Muscle of leg (tissue), 11 donors: ENCODE data around the gene KRTAP2-1. TPM values are rescaled to one million over a fixed set of nuclear protein-coding genes. Genes with fewer than 3 reads are reported as not detected.
"Not testable (repeated sequence)": the region's sequence is repeated elsewhere in the genome, so short reads cannot be mapped to it uniquely, and the experiment has no call there.

Experiments
- DNase-seq: peaks from one replicate; pipeline ENCODE4 v3.0.0; 2013
- H3K27ac ChIP-seq: one replicate; pipeline ENCODE4 v1.5.1; 2013; ENCODE audit warnings: mild to moderate bottlenecking, low read length, control low read depth
- H3K27me3 ChIP-seq: one replicate; pipeline ENCODE4 v1.6.1; 2013; ENCODE audit warnings: low read length; ENCODE audit not compliant: control insufficient read depth, insufficient read depth
- H3K36me3 ChIP-seq: one replicate; pipeline ENCODE4 v1.6.1; 2013; ENCODE audit warnings: low read length; ENCODE audit not compliant: control insufficient read depth, insufficient read depth
- H3K4me1 ChIP-seq: one replicate; pipeline ENCODE4 v1.6.1; 2013; ENCODE audit warnings: low read length; ENCODE audit not compliant: control insufficient read depth, insufficient read depth
- H3K4me3 ChIP-seq: one replicate; pipeline ENCODE4 v1.5.1; 2013; ENCODE audit warnings: low read length, control low read depth
- H3K9me3 ChIP-seq: replicated peaks from 2 replicates; pipeline ENCODE4 v1.6.1; 2013; ENCODE audit warnings: low read depth, low read length; ENCODE audit not compliant: control insufficient read depth
- WGBS: methylation state at CpG from one replicate; pipeline ENCODE4 v1.1.5; 2013; ENCODE audit warnings: missing lambda C conversion rate; ENCODE audit not compliant: insufficient coverage; 5-methylcytosine and 5-hydroxymethylcytosine counted together
- polyA plus RNA-seq, 8 donors: library from polyadenylated mRNA; unstranded; fragments of 120-200 nt; gene quantifications; one replicate each; pipeline versions ENCODE4 v1.2.1 to v1.2.3, GENCODE V29; 2013; ENCODE audit warnings: inconsistent platforms in 1 of 8, low replicate concordance in 1 of 8; ENCODE audit not compliant: insufficient read length in 8 of 8, insufficient read depth in 1 of 8
- total RNA-seq: library from RNA; stranded (reverse); fragments of 120-200 nt; gene quantifications from one replicate; pipeline ENCODE4 v1.2.4, GENCODE V29; 2013

KRTAP2-1 gene
- total and polyA plus RNA-seq, 9 donors = not detected

- H3K36me3 ChIP-seq, H3K27me3 ChIP-seq: not testable (repeated sequence)
- 65% methylated on average over 5 of the region's 6 CpGs for WGBS
These were observed 47.6 kb downstream of the KRTAP2-1 start, which contains the start of gene KRTAP3-2 for GRCh38 chr17:40999563-40999962. Gene KRTAP3-2 (minus strand): TSS chr17:40999906. CDS start chr17:40999853, 53 bp downstream.

GRCh38 chr17:40997361-40997760 lies 49.8 kb downstream of the KRTAP2-1 start:
- DNase-seq = no peak
- Histone ChIP-seq H3K36me3 (no peaks in the 10 kb centered on the region), H3K27me3 (peaks cover 3% of the 10 kb centered on the region), H3K4me3 (no peak overlapping the region), H3K9me3 (no peaks in the 10 kb centered on the region), H3K27ac (no peak overlapping the region), H3K4me1 (no peaks in the 10 kb centered on the region)
- 65% methylated on average over 2 of the region's 2 CpGs for WGBS

More at GRCh38 chr17:40999563-40999962, 47.6 kb downstream of the KRTAP2-1 start, which contains the start of gene KRTAP3-2:
- not testable (repeated sequence) for H3K4me3 ChIP-seq, H3K4me1 ChIP-seq, H3K27ac ChIP-seq, H3K9me3 ChIP-seq
- peak; percentile 26 for DNase-seq

GRCh38 chr17:40996829-40997228 lies 50.3 kb downstream of the KRTAP2-1 start:
- DNase-seq = no peak
- H3K9me3 ChIP-seq = no peaks in the 10 kb centered on the region
- H3K27ac ChIP-seq = no peak overlapping the region
- H3K36me3 ChIP-seq = no peaks in the 10 kb centered on the region
- 60% methylated on average over 1 of the region's 4 CpGs for WGBS
- H3K4me1 ChIP-seq = no peaks in the 10 kb centered on the region
- no peak overlapping the region for H3K4me3 ChIP-seq
- H3K27me3 ChIP-seq = peaks cover 3% of the 10 kb centered on the region

Other genes with a start within 250 kb of the KRTAP2-1 start
Only the 30 nearest of the 37 such genes appear.
- not detected for gene KRT12, start 180.1 kb downstream of the KRTAP2-1 start, total RNA-seq
- 1 to 10 TPM in 1 of 8 donors, under 1 TPM in 7; 0.14 to 1.2 (median 0.22) TPM for gene KRT12, start 180.1 kb downstream of the KRTAP2-1 start, polyA plus RNA-seq
- not detected for gene KRT20, start 162.1 kb downstream of the KRTAP2-1 start, total RNA-seq
- gene KRT20, start 162.1 kb downstream of the KRTAP2-1 start, polyA plus RNA-seq = under 1 TPM in 4 of 8 donors, not detected in 4; 0.13 to 0.59 (median 0.35) TPM
- gene KRT23, start 109.7 kb downstream of the KRTAP2-1 start, total RNA-seq = 0.27 TPM
- gene KRT23, start 109.7 kb downstream of the KRTAP2-1 start, polyA plus RNA-seq = 1 to 10 TPM in 1 of 8 donors, under 1 TPM in 6, not detected in 1; 0.08 to 6.5 (median 0.22) TPM
- gene KRT39, start 80.4 kb downstream of the KRTAP2-1 start, total RNA-seq = 3.8 TPM
- 1 to 10 TPM; 2.1 to 8.1 (median 6.3) TPM for gene KRT39, start 80.4 kb downstream of the KRTAP2-1 start, polyA plus RNA-seq
- gene KRT40, start 63.0 kb downstream of the KRTAP2-1 start, total RNA-seq = 11.0 TPM
- 10 to 100 TPM in 4 of 8 donors, 1 to 10 TPM in 4; 3.7 to 16.2 (median 10.1) TPM for gene KRT40, start 63.0 kb downstream of the KRTAP2-1 start, polyA plus RNA-seq
- not detected for gene KRTAP3-3, start 53.2 kb downstream of the KRTAP2-1 start, total RNA-seq
- under 1 TPM in 1 of 8 donors, not detected in 7; 0.40 TPM for gene KRTAP3-3, start 53.2 kb downstream of the KRTAP2-1 start, polyA plus RNA-seq
- 0.18 TPM for gene KRTAP3-2, start 47.4 kb downstream of the KRTAP2-1 start, total RNA-seq
- 1 to 10 TPM in 1 of 8 donors, under 1 TPM in 7; 0.25 to 1.6 (median 0.61) TPM for gene KRTAP3-2, start 47.4 kb downstream of the KRTAP2-1 start, polyA plus RNA-seq
- not detected for gene KRTAP3-1, start 38.2 kb downstream of the KRTAP2-1 start, total RNA-seq
- not detected for gene KRTAP3-1, start 38.2 kb downstream of the KRTAP2-1 start, polyA plus RNA-seq
- gene KRTAP1-5, start 20.1 kb downstream of the KRTAP2-1 start, total RNA-seq = not detected
- not detected for gene KRTAP1-5, start 20.1 kb downstream of the KRTAP2-1 start, polyA plus RNA-seq
- not detected for gene KRTAP1-4, start 17.1 kb downstream of the KRTAP2-1 start, total RNA-seq
- gene KRTAP1-4, start 17.1 kb downstream of the KRTAP2-1 start, polyA plus RNA-seq = not detected
- not detected for gene KRTAP1-3, start 12.4 kb downstream of the KRTAP2-1 start, total RNA-seq
- under 1 TPM in 2 of 8 donors, not detected in 6; 0.12 to 0.32 TPM for gene KRTAP1-3, start 12.4 kb downstream of the KRTAP2-1 start, polyA plus RNA-seq
- not detected for gene KRTAP1-1, start 5.9 kb downstream of the KRTAP2-1 start, total RNA-seq
- not detected for gene KRTAP1-1, start 5.9 kb downstream of the KRTAP2-1 start, polyA plus RNA-seq
- not detected for gene KRTAP2-2, start 7.9 kb upstream of the KRTAP2-1 start, total RNA-seq
- gene KRTAP2-2, start 7.9 kb upstream of the KRTAP2-1 start, polyA plus RNA-seq = not detected
- gene KRTAP2-3, start 12.8 kb upstream of the KRTAP2-1 start, total RNA-seq = not detected
- not detected for gene KRTAP2-3, start 12.8 kb upstream of the KRTAP2-1 start, polyA plus RNA-seq
- not detected for gene KRTAP2-4, start 18.6 kb upstream of the KRTAP2-1 start, total RNA-seq
- gene KRTAP2-4, start 18.6 kb upstream of the KRTAP2-1 start, polyA plus RNA-seq = not detected
- gene KRTAP4-7, start 36.8 kb upstream of the KRTAP2-1 start, total RNA-seq = not detected
- not detected for gene KRTAP4-7, start 36.8 kb upstream of the KRTAP2-1 start, polyA plus RNA-seq
- not detected for gene KRTAP4-8, start 50.8 kb upstream of the KRTAP2-1 start, total RNA-seq
- not detected for gene KRTAP4-8, start 50.8 kb upstream of the KRTAP2-1 start, polyA plus RNA-seq
- gene KRTAP4-16, start 54.9 kb upstream of the KRTAP2-1 start, total RNA-seq = not detected
- not detected for gene KRTAP4-16, start 54.9 kb upstream of the KRTAP2-1 start, polyA plus RNA-seq
- not detected for gene KRTAP4-9, start 58.1 kb upstream of the KRTAP2-1 start, total RNA-seq
- gene KRTAP4-9, start 58.1 kb upstream of the KRTAP2-1 start, polyA plus RNA-seq = under 1 TPM in 1 of 8 donors, not detected in 7; 0.31 TPM
- gene KRTAP4-11, start 71.1 kb upstream of the KRTAP2-1 start, total RNA-seq = not detected
- gene KRTAP4-11, start 71.1 kb upstream of the KRTAP2-1 start, polyA plus RNA-seq = not detected
- not detected for gene KRTAP4-12, start 76.9 kb upstream of the KRTAP2-1 start, total RNA-seq
- not detected for gene KRTAP4-12, start 76.9 kb upstream of the KRTAP2-1 start, polyA plus RNA-seq
- not detected for gene KRTAP4-6, start 93.2 kb upstream of the KRTAP2-1 start, total RNA-seq
- not detected for gene KRTAP4-6, start 93.2 kb upstream of the KRTAP2-1 start, polyA plus RNA-seq
- gene KRTAP4-5, start 102.5 kb upstream of the KRTAP2-1 start, total RNA-seq = not detected
- gene KRTAP4-5, start 102.5 kb upstream of the KRTAP2-1 start, polyA plus RNA-seq = not detected
- gene KRTAP4-4, start 113.4 kb upstream of the KRTAP2-1 start, total RNA-seq = not detected
- not detected for gene KRTAP4-4, start 113.4 kb upstream of the KRTAP2-1 start, polyA plus RNA-seq
- gene KRTAP4-3, start 120.9 kb upstream of the KRTAP2-1 start, total RNA-seq = not detected
- gene KRTAP4-3, start 120.9 kb upstream of the KRTAP2-1 start, polyA plus RNA-seq = not detected
- gene KRTAP4-2, start 130.9 kb upstream of the KRTAP2-1 start, total RNA-seq = not detected
- gene KRTAP4-2, start 130.9 kb upstream of the KRTAP2-1 start, polyA plus RNA-seq = not detected
- gene KRTAP4-1, start 137.6 kb upstream of the KRTAP2-1 start, total RNA-seq = not detected
- gene KRTAP4-1, start 137.6 kb upstream of the KRTAP2-1 start, polyA plus RNA-seq = not detected
- gene KRTAP9-1, start 142.6 kb upstream of the KRTAP2-1 start, total RNA-seq = not detected
- not detected for gene KRTAP9-1, start 142.6 kb upstream of the KRTAP2-1 start, polyA plus RNA-seq
- not detected for gene KRTAP9-2, start 179.3 kb upstream of the KRTAP2-1 start, total RNA-seq
- gene KRTAP9-2, start 179.3 kb upstream of the KRTAP2-1 start, polyA plus RNA-seq = not detected
- not detected for gene KRTAP9-3, start 185.1 kb upstream of the KRTAP2-1 start, total RNA-seq
- gene KRTAP9-3, start 185.1 kb upstream of the KRTAP2-1 start, polyA plus RNA-seq = not detected